GM12878 (cell line): ENCODE measurements around the gene WDR17. TPM values are rescaled to one million over a fixed set of nuclear protein-coding genes. Genes with fewer than 3 reads are reported as not detected.
A peak's percentile ranks its signal among the peaks of the same experiment; 100 is the strongest.

ENCODE experiments used
- CBFB ChIP-seq: IDR thresholded peaks from 2 replicates; pipeline ENCODE4 v1.6.1; 2016; ENCODE audit warnings: antibody characterized with exemption, low read depth
- CHD4 ChIP-seq: fragments of 200-600 bp; sonication (generic); IDR thresholded peaks from 2 replicates; pipeline ENCODE4 v1.6.1; 2016; ENCODE audit warnings: mild to moderate bottlenecking
- CREB1 ChIP-seq: IDR thresholded peaks from 2 replicates; pipeline ENCODE4 v1.6.1; 2012; ENCODE audit warnings: low read depth, mild to moderate bottlenecking, inconsistent platforms
- EED ChIP-seq: sonication (generic); IDR thresholded peaks from 2 replicates; pipeline ENCODE4 v1.6.1; 2016; ENCODE audit warnings: antibody characterized with exemption, low read depth
- MXI1 ChIP-seq: fragments of 150-350 bp; IDR thresholded peaks from 2 replicates; pipeline ENCODE4 v1.6.1; 2011; ENCODE audit warnings: low read depth, mild to moderate bottlenecking, inconsistent platforms, low read length, improper control_type of control experiment
- NKRF ChIP-seq: fragments of 450-650 bp; conservative IDR thresholded peaks from 2 replicates; pipeline ENCODE4 v1.6.1; 2017; ENCODE audit warnings: mild to moderate bottlenecking, moderate library complexity
- REST ChIP-seq: IDR thresholded peaks from 2 replicates; pipeline ENCODE4 v1.6.1; 2012; ENCODE audit warnings: mild to moderate bottlenecking, low read depth, low read length
- ZBED1 ChIP-seq: IDR thresholded peaks from 2 replicates; pipeline ENCODE4 v1.6.1; 2016; ENCODE audit warnings: borderline replicate concordance
- polyA plus RNA-seq, 11 experiments: library from polyadenylated mRNA; depleted of rRNA in 4 of 11; unstranded in 6 of 11; stranded (reverse) in 5 of 11; fragments of >200 nt; fragmentation: Nextera tagmentation in 4 of 11; fragmentation: Illumina TruSeq in 1 of 11; extraction: Ambion mirVana in 4 of 11; extraction: Trizol in 1 of 11; gene quantifications; 1 replicate in 1 of 11; 2 replicates in 10 of 11; pipeline versions ENCODE4 v1.2.1 to v1.2.3, GENCODE V29; 2011 to 2016; ENCODE audit warnings: inconsistent platforms in 2 of 11, missing spikeins in 2 of 11, low read depth in 1 of 11
- total RNA-seq, 4 experiments: library from RNA; depleted of rRNA in 3 of 4; stranded (reverse); fragments of >200 nt in 3 of 4; fragmentation: Illumina TruSeq in 1 of 4; extraction: Trizol in 1 of 4; gene quantifications; 2 replicates each; pipeline versions ENCODE4 v1.2.1 to v1.2.3, GENCODE V29; 2013 to 2021
- TF ChIP-seq, protein P1 (sequence below): fragments of 450-650 bp; IDR thresholded peaks from 2 replicates; pipeline ENCODE4 v1.6.1; 2017; ENCODE audit warnings: low read depth, mild to moderate bottlenecking, moderate library complexity

Gene WDR17
- total and polyA plus RNA-seq, 10 of the 15 experiments (the other 5 are each of a cell fraction or from before 2014, with no cell fraction given), result 0.43 to 3.8 (median 2.8) TPM

DNA sequence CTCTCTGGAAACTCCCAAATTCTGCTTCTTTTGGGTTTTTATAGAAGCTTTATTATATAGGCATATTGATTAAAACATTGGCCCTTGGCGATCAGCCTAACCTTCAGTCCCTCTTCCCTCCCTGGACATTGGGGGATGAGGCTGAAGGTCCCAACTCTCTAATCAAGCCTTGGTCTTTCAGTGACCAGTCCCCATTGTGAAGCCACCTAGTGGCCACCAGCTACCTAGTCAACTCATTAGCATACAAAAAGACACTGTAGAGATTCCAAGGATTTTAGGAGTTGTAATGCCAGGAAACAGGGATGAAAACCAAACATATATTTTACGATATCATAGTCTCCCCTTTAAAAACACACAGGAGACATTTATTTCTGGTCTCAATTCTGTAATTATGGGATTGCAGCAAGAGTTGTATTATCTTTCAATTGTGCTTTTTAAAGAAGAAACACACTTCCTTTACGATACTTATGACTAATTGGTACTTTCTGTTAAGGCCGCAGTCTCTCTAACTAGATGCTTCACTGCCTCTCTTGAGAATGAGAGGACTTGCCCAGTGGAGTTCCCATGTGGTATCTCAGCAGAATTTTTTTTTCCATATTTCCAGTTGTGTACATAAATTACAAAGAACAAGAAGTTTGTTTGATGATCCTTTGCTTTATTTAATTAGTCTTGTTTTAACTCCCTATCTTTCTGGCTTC, 58.2 kb downstream of the WDR17 start (continued):
- TF ChIP-seq, protein P1, sequence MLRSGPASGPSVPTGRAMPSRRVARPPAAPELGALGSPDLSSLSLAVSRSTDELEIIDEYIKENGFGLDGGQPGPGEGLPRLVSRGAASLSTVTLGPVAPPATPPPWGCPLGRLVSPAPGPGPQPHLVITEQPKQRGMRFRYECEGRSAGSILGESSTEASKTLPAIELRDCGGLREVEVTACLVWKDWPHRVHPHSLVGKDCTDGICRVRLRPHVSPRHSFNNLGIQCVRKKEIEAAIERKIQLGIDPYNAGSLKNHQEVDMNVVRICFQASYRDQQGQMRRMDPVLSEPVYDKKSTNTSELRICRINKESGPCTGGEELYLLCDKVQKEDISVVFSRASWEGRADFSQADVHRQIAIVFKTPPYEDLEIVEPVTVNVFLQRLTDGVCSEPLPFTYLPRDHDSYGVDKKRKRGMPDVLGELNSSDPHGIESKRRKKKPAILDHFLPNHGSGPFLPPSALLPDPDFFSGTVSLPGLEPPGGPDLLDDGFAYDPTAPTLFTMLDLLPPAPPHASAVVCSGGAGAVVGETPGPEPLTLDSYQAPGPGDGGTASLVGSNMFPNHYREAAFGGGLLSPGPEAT, result peak; percentile 92
- TF ChIP-seq REST (no peak), CBFB (peak; percentile 45; the same call in 1 of the 2 replicates), CHD4 (peak; percentile 76; the same call in 1 of the 2 replicates), ZBED1 (peak; percentile 73; the same call in 1 of the 2 replicates), EED (peak; percentile 64), NKRF (no peak), CREB1 (0 out of 2 replicates have a peak, but pooled peaks have one; percentile 35), MXI1 (peak; percentile 39; the same call in 1 of the 2 replicates)
